ENCODE results near the gene KLF15. TPM values are rescaled to one million over a fixed set of nuclear protein-coding genes. Genes with fewer than 3 reads are reported as not detected.

The KLF15 gene
- total and polyA plus RNA-seq, 2 of the 8 experiments (the other 6 are each of a cell fraction or from before 2014, with no cell fraction given): 15.7 to 19.5 TPM

- TF ChIP-seq PHF8 (conservative IDR thresholded peaks at IDR 0.05; ENCODE audit: low read depth, low read length): 0 out of 2 replicates have a peak, but pooled peaks have one; percentile 17
- no peak for TF ChIP-seq CTCF (IDR thresholded peaks at IDR 0.05; ENCODE audit: control extremely low read depth in 1 of 3, insufficient read depth in 1 of 3, low read depth in 1 of 3, low read length in 3 of 3)
- TF ChIP-seq TBP (IDR thresholded peaks at IDR 0.05; ENCODE audit: low read depth, low read length): no peak; the same call in 1 of the 2 replicates
These were observed 1.3 kb downstream of the KLF15 start (continued) for GRCh38 chr3:126355777-126356372.

All from H1 (cell line).